Heart right ventricle (tissue), 16 donors: ENCODE results near the gene TMEM63A. TPM values are rescaled to one million over a fixed set of nuclear protein-coding genes. Genes with fewer than 3 reads are reported as not detected.

Source experiments
- ATAC-seq, 8 donors: fragments of 200-7000 bp; cut with Tn5 transposase; one replicate each; pipeline ENCODE4 v1.9.1; 2020; ENCODE audit warnings: mild to moderate bottlenecking in 8 of 8, moderate library complexity in 8 of 8, moderate number of reproducible peaks in 1 of 8
- DNase-seq, 2 donors: peaks; one replicate each; pipeline ENCODE4 v3.0.0-alpha.2; 2020
- H3K27ac ChIP-seq, 10 donors: fragments of 200-600 bp; sonication (generic) in 2 of 10; one replicate each; pipeline versions ENCODE4 v1.5.0 to v1.8.0; 2020 to 2022; ENCODE audit warnings: mild to moderate bottlenecking in 3 of 10
- H3K27me3 ChIP-seq, 7 donors: fragments of 200-600 bp; one replicate each; pipeline ENCODE4 v1.8.0; 2021 to 2022; ENCODE audit warnings: mild to moderate bottlenecking in 2 of 7
- H3K36me3 ChIP-seq, 9 donors: fragments of 200-600 bp; sonication (generic) in 1 of 9; one replicate each; pipeline versions ENCODE4 v1.5.0 to v1.8.0; 2020 to 2022; ENCODE audit warnings: mild to moderate bottlenecking in 2 of 9
- H3K4me1 ChIP-seq, 9 donors: fragments of 200-600 bp; sonication (generic) in 1 of 9; one replicate each; pipeline versions ENCODE4 v1.5.0 to v1.8.0; 2020 to 2022; ENCODE audit warnings: mild to moderate bottlenecking in 4 of 9
- H3K4me3 ChIP-seq, 10 donors: fragments of 200-600 bp; sonication (generic) in 2 of 10; one replicate each; pipeline versions ENCODE4 v1.5.0 to v1.8.0; 2020 to 2022; ENCODE audit warnings: mild to moderate bottlenecking in 7 of 10, moderate library complexity in 2 of 10
- H3K9me3 ChIP-seq, 11 donors: fragments of 200-600 bp in 10 of 11; sonication (generic) in 2 of 11; one replicate each; pipeline versions ENCODE4 v1.5.0 to v1.8.0; 2013 to 2022; ENCODE audit warnings: mild to moderate bottlenecking in 2 of 11, control low read depth in 1 of 11, moderate library complexity in 1 of 11
- CTCF ChIP-seq, 9 donors: fragments of 200-600 bp; sonication (generic) in 2 of 9; IDR thresholded peaks; one replicate each; pipeline versions ENCODE4 v1.5.0 to v1.8.0; 2021 to 2022; ENCODE audit warnings: antibody characterized with exemption in 9 of 9, mild to moderate bottlenecking in 5 of 9, moderate library complexity in 1 of 9
- WGBS, 2 donors: extraction: QIAGEN DNeasy Blood & Tissue Kit; methylation state at CpG; one replicate each; pipeline ENCODE4 v1.1.7; 2013; ENCODE audit warnings: inconsistent platforms in 1 of 2; 5-methylcytosine and 5-hydroxymethylcytosine counted together
- intact Hi-C, 10 donors: fragments of 100-400 bp; cut with DNase I; formaldehyde crosslinking; loops; one replicate each; pipeline versions ENCODE4 v1.11.1 to v1.14.2; 2022
- polyA plus RNA-seq, 2 donors: library from polyadenylated mRNA; stranded (reverse); fragments of 200-250 nt; gene quantifications; one replicate each; pipeline ENCODE4 v1.2.3, GENCODE V29; 2013
- total RNA-seq, 10 donors: library from RNA; stranded (reverse); fragmentation: NEBNext Ultra II Directional in 3 of 10; extraction: Animal tissue kit (Norgen Biotek cat#: 25700) in 3 of 10; gene quantifications; one replicate each; pipeline versions ENCODE4 v1.2.1 to v1.2.4, GENCODE V29; 2021 to 2023
- donor health status: Arrhythmogenic right ventricular cardiomyopathy.
- donor health status: ischemic (EF 13 %, LVEDD 7.1; RV severe dilation, severe dysfunction).
- donor health status: healthy with polysubstance abuse.
- donor health status: DM: no; HTN: yes; CAD: no.
- donor health status: DM: no; HTN: no; CAD: no.
- donor health status: ischemic (EF 25% LVEDD 6.9; RV normal size, moderate dysfunction).
- donor health status: ischemic (EF 25% LVEDD 5.7; RV mildly dilated, moderate dysfunction).
- donor health status: healthy.
- donor health status: DM: yes; HTN: yes; CAD: no.
- donor health status: Ischemic cardiomyopathy.
- donor health status: ischemic (EF 35%, LVEDD 5.7; RV mildly dilated, moderate dysfunction).
- donor health status: nonischemic (EF 11% LVEDD 7.7; RV severe dilation, severe dysfunction).
- donor health status: DM: yes; HTN: yes; CAD: no.
- donor health status: PGD.
- donor health status: ischemic (EF 29% LVEDD 5.4; RV normal size, mild dysfunction).
- donor health status: nonischemic (EF 23%, LVEDD 6.1; RV moderate dilation, normal function).

The TMEM63A gene
- total and polyA plus RNA-seq, 12 donors: 10.4 to 69.1 (median 24.7) TPM

- ATAC-seq (no peak), DNase-seq (no peak)
- Histone ChIP-seq H3K9me3 (no peaks in the 10 kb centered on the region), H3K4me3 (no peak overlapping the region), H3K36me3 (peaks cover 0 to 62% (median 14%) of the 10 kb centered on the region in 9 donors), H3K27ac (peak overlapping the region in 7 of 10 donors; percentile 17 to 95 (median 48)), H3K4me1 (peaks cover 30 to 56% (median 50%) of the 10 kb centered on the region in 9 donors), H3K27me3 (no peaks in the 10 kb centered on the region)
- intact Hi-C loops: loop anchor here in 3 of 10 donors (1.0 to 10.0 kb wide), 3 partner anchors 35 to 98 kb away; no protein-coding TSS in a partner anchor
- WGBS, 2 donors: 62 to 66% methylated on average over 12 of the region's 12 CpGs
- TF ChIP-seq CTCF (IDR thresholded peaks at IDR 0.05): no peak
These were observed 5.2 kb downstream of the TMEM63A start for GRCh38 chr1:225876900-225877510.

GRCh38 chr1:225875044-225875815, 7.0 kb downstream of the TMEM63A start:
- H3K27me3 ChIP-seq: no peaks in the 10 kb centered on the region
- TF ChIP-seq CTCF (IDR thresholded peaks at IDR 0.05): no peak
- no peak for DNase-seq
- peaks cover 0 to 80% (median 29%) of the 10 kb centered on the region in 9 donors for H3K36me3 ChIP-seq
- H3K27ac ChIP-seq: no peak overlapping the region
- H3K9me3 ChIP-seq: no peaks in the 10 kb centered on the region
- intact Hi-C loops: loop anchor here in 2 of 10 donors (5.0 to 10.0 kb wide), 2 partner anchors 37 to 100 kb away; no protein-coding TSS in a partner anchor
- ATAC-seq: no peak
- H3K4me1 ChIP-seq: peaks cover 25 to 43% (median 35%) of the 10 kb centered on the region in 9 donors
- H3K4me3 ChIP-seq: no peak overlapping the region
- 92 to 95% methylated on average over 12 of the region's 12 CpGs for WGBS, 2 donors

- TF ChIP-seq CTCF (IDR thresholded peaks at IDR 0.05): no peak
- DNase-seq (no peak), ATAC-seq (no peak)
- intact Hi-C loops: loop anchor here in 1 of 10 donors (10.0 kb wide), 1 partner anchor 100 kb away; no protein-coding TSS in a partner anchor
- Histone ChIP-seq H3K27me3 (no peaks in the 10 kb centered on the region), H3K27ac (no peak overlapping the region), H3K4me3 (no peak overlapping the region), H3K36me3 (peaks cover 0 to 88% (median 29%) of the 10 kb centered on the region in 9 donors), H3K4me1 (peaks cover 18 to 35% (median 27%) of the 10 kb centered on the region in 9 donors), H3K9me3 (no peaks in the 10 kb centered on the region)
- 95 to 96% methylated on average over 11 of the region's 11 CpGs for WGBS, 2 donors
These were observed 7.7 kb downstream of the TMEM63A start for GRCh38 chr1:225874431-225874830.

- ATAC-seq: no peak
- 87 to 94% methylated on average over 10 of the region's 10 CpGs for WGBS, 2 donors
- H3K27ac ChIP-seq: no peak overlapping the region
- DNase-seq: no peak
- no peak overlapping the region for H3K4me3 ChIP-seq
- intact Hi-C loops: loop anchor here in 1 of 10 donors (10.0 kb wide), 1 partner anchor 101 kb away; no protein-coding TSS in a partner anchor
- no peaks in the 10 kb centered on the region for H3K27me3 ChIP-seq
- TF ChIP-seq CTCF (IDR thresholded peaks at IDR 0.05): no peak
- no peaks in the 10 kb centered on the region for H3K9me3 ChIP-seq
- peaks cover 10 to 28% (median 18%) of the 10 kb centered on the region in 9 donors for H3K4me1 ChIP-seq
- H3K36me3 ChIP-seq: peaks cover 0 to 97% (median 29%) of the 10 kb centered on the region in 9 donors
These were observed 8.8 kb downstream of the TMEM63A start for GRCh38 chr1:225873281-225873850.
